HG02642 (cell line): Measurements from ENCODE around the gene TINAGL1.

ENCODE experiments used
- ATAC-seq: cut with Tn5 transposase; IDR thresholded peaks from one replicate; pipeline ENCODE4 v1.9.1; 2021; ENCODE audit warnings: mild to moderate bottlenecking; ENCODE audit not compliant: unreplicated experiment, poor library complexity

The TINAGL1 gene

GRCh38 chr1:31600641-31601040 lies 24.3 kb downstream of the TINAGL1 start:
- ATAC-seq, result no peak

- no peak for ATAC-seq
These were observed 25.8 kb downstream of the TINAGL1 start for GRCh38 chr1:31602081-31602480.

- peak; percentile 79 for ATAC-seq
These were observed 29.7 kb downstream of the TINAGL1 start for GRCh38 chr1:31605908-31606427.

GRCh38 chr1:31607360-31607759 lies 31.0 kb downstream of the TINAGL1 start:
- no peak for ATAC-seq

- no peak for ATAC-seq
These were observed 33.3 kb downstream of the TINAGL1 start for GRCh38 chr1:31609514-31610118.

- ATAC-seq, result no peak
These were observed 38.2 kb downstream of the TINAGL1 start for GRCh38 chr1:31614414-31615005.

GRCh38 chr1:31615414-31615813 lies 39.1 kb downstream of the TINAGL1 start:
- no peak for ATAC-seq

- ATAC-seq, result no peak
These were observed 39.6 kb downstream of the TINAGL1 start for GRCh38 chr1:31615939-31616338.

GRCh38 chr1:31617218-31617915 lies 41.1 kb downstream of the TINAGL1 start, which contains the start of gene HCRTR1:
TSS of gene HCRTR1 (plus strand) at chr1:31617689. CDS start at chr1:31619193, 1,504 bp downstream.
- ATAC-seq, result no peak

- ATAC-seq, result no peak
These were observed 41.8 kb downstream of the TINAGL1 start for GRCh38 chr1:31617916-31618746.

- no peak for ATAC-seq
These were observed 42.9 kb downstream of the TINAGL1 start for GRCh38 chr1:31618916-31619846.

- ATAC-seq, result no peak
These were observed 44.5 kb downstream of the TINAGL1 start for GRCh38 chr1:31620631-31621497.

GRCh38 chr1:31621498-31621820 lies 45.1 kb downstream of the TINAGL1 start:
- ATAC-seq, result no peak

GRCh38 chr1:31621847-31622730 lies 45.8 kb downstream of the TINAGL1 start:
- ATAC-seq, result no peak

- ATAC-seq, result no peak
These were observed 47.0 kb downstream of the TINAGL1 start for GRCh38 chr1:31623365-31623764.

- no peak for ATAC-seq
These were observed 48.0 kb downstream of the TINAGL1 start for GRCh38 chr1:31624309-31624708.

- no peak for ATAC-seq
These were observed 48.6 kb downstream of the TINAGL1 start for GRCh38 chr1:31624731-31625514.
